ENCODE results near the gene GRPR. TPM values are rescaled to one million over a fixed set of nuclear protein-coding genes. Genes with fewer than 3 reads are reported as not detected.

Gene GRPR
- total and polyA plus RNA-seq, 4 donors: 0.06 to 0.25 (median 0.20) TPM; not detected in 1

DNA sequence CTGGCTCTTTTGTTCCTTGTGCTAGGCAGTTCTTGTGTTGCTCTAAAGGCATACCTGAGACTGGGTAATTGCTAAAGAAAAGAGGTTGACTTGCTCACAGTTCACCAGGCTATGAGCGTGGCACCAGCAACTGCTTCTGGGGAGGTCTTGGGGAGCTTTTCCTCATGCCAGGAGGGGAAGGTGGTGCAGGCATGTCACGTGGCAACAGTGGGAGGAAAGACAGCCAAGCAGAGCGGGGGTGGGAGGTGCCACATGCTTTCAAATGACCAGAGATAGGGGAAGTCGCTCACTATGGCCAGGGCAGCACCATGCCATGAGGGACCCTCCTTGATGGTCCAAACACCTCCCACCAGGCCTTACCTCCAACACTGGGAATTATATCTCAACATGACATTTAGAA, 48.6 kb downstream of the GRPR start:
- no peaks in the 10 kb centered on the region for H3K36me3 ChIP-seq (ENCODE audit: control insufficient read depth in 4 of 4, insufficient read depth in 4 of 4, low read length in 4 of 4)
- no peak for TF ChIP-seq CTCF (IDR thresholded peaks at IDR 0.05; ENCODE audit: control extremely low read depth, extremely low read depth)
- WGBS, 2 donors: 88 to 94% methylated on average over 3 to 4 of the region's 4 CpGs
- no peak overlapping the region for H3K9ac ChIP-seq (ENCODE audit: insufficient read depth in 1 of 2, low read length in 2 of 2)
- H3K9me3 ChIP-seq (ENCODE audit: control insufficient read depth in 4 of 4, insufficient read depth in 3 of 4, low read length in 3 of 4): peaks cover 0 to 7% (median 0%) of the 10 kb centered on the region in 4 donors
- no peak for ATAC-seq (ENCODE audit: insufficient read depth, low FRiP score)
- H3K27me3 ChIP-seq (ENCODE audit: control insufficient read depth in 3 of 3, insufficient read depth in 3 of 3, low read length in 2 of 3): peaks cover 0 to 17% (median 4%) of the 10 kb centered on the region in 3 donors
- no peaks in the 10 kb centered on the region for H3K4me1 ChIP-seq (ENCODE audit: control insufficient read depth in 5 of 5, insufficient read depth in 5 of 5, low read length in 5 of 5)
- H3K27ac ChIP-seq (ENCODE audit: low read depth in 1 of 2, low read length in 1 of 2): no peak overlapping the region
- no peak for DNase-seq
- no peak overlapping the region for H3K4me3 ChIP-seq

GRCh38 chrX:16172391-16172790, 49.0 kb downstream of the GRPR start:
- 95 to 98% methylated on average over 3 of the region's 3 CpGs for WGBS, 2 donors
- ATAC-seq (ENCODE audit: insufficient read depth, low FRiP score) (no peak), DNase-seq (no peak)
- H3K4me1 ChIP-seq (ENCODE audit: control insufficient read depth in 5 of 5, insufficient read depth in 5 of 5, low read length in 5 of 5): no peaks in the 10 kb centered on the region
- no peak overlapping the region for H3K9ac ChIP-seq (ENCODE audit: insufficient read depth in 1 of 2, low read length in 2 of 2)
- TF ChIP-seq CTCF (IDR thresholded peaks at IDR 0.05; ENCODE audit: control extremely low read depth, extremely low read depth): no peak
- H3K27me3 ChIP-seq (ENCODE audit: control insufficient read depth in 3 of 3, insufficient read depth in 3 of 3, low read length in 2 of 3): peaks cover 0 to 21% (median 4%) of the 10 kb centered on the region in 3 donors
- peaks cover 0 to 5% (median 0%) of the 10 kb centered on the region in 4 donors for H3K9me3 ChIP-seq (ENCODE audit: control insufficient read depth in 4 of 4, insufficient read depth in 3 of 4, low read length in 3 of 4)
- no peak overlapping the region for H3K27ac ChIP-seq (ENCODE audit: low read depth in 1 of 2, low read length in 1 of 2)
- no peaks in the 10 kb centered on the region for H3K36me3 ChIP-seq (ENCODE audit: control insufficient read depth in 4 of 4, insufficient read depth in 4 of 4, low read length in 4 of 4)
- no peak overlapping the region for H3K4me3 ChIP-seq

GRCh38 chrX:16175329-16176061, 52.1 kb downstream of the GRPR start:
- WGBS, 2 donors: 64 to 83% methylated on average over 3 of the region's 3 CpGs
- no peaks in the 10 kb centered on the region for H3K4me1 ChIP-seq (ENCODE audit: control insufficient read depth in 5 of 5, insufficient read depth in 5 of 5, low read length in 5 of 5)
- H3K9ac ChIP-seq (ENCODE audit: insufficient read depth in 1 of 2, low read length in 2 of 2): no peak overlapping the region
- TF ChIP-seq CTCF (IDR thresholded peaks at IDR 0.05; ENCODE audit: control extremely low read depth, extremely low read depth): no peak
- H3K36me3 ChIP-seq (ENCODE audit: control insufficient read depth in 4 of 4, insufficient read depth in 4 of 4, low read length in 4 of 4): no peaks in the 10 kb centered on the region
- DNase-seq (no peak), ATAC-seq (ENCODE audit: insufficient read depth, low FRiP score) (no peak)
- no peak overlapping the region for H3K4me3 ChIP-seq
- H3K27ac ChIP-seq (ENCODE audit: low read depth in 1 of 2, low read length in 1 of 2): no peak overlapping the region
- H3K27me3 ChIP-seq (ENCODE audit: control insufficient read depth in 3 of 3, insufficient read depth in 3 of 3, low read length in 2 of 3): peaks cover 0 to 18% (median 4%) of the 10 kb centered on the region in 3 donors
- H3K9me3 ChIP-seq (ENCODE audit: control insufficient read depth in 4 of 4, insufficient read depth in 3 of 4, low read length in 3 of 4): peaks cover 0 to 2% (median 0%) of the 10 kb centered on the region in 4 donors
